HEK293T (cell line): ENCODE data around the gene TAF11.

Experiments
- BHLHE40 ChIP-seq: fragments of 450-650 bp; IDR thresholded peaks from 2 replicates; pipeline ENCODE4 v1.6.1; 2016; ENCODE audit warnings: mild to moderate bottlenecking, moderate library complexity, borderline replicate concordance
- ELF4 ChIP-seq: fragments of 450-650 bp; IDR thresholded peaks from 2 replicates; pipeline ENCODE4 v1.6.1; 2017; ENCODE audit warnings: antibody characterized with exemption
- PKNOX1 ChIP-seq: fragments of 450-650 bp; IDR thresholded peaks from 2 replicates; pipeline ENCODE4 v1.6.1; 2016
- SUZ12 ChIP-seq: fragments of 450-650 bp; IDR thresholded peaks from 2 replicates; pipeline ENCODE4 v1.6.1; 2016; ENCODE audit warnings: mild to moderate bottlenecking
- TARDBP ChIP-seq: fragments of 450-650 bp; IDR thresholded peaks from 2 replicates; pipeline ENCODE4 v1.6.1; 2016
- ZNF384 ChIP-seq: fragments of 450-650 bp; IDR thresholded peaks from 2 replicates; pipeline ENCODE4 v1.6.1; 2016

GRCh38 chr6:34922177-34922663 lies 34.4 kb upstream of the TAF11 start:
- TF ChIP-seq TARDBP (no peak), SUZ12 (no peak), BHLHE40 (no peak), ZNF384 (no peak), ELF4 (no peak), PKNOX1 (no peak)
